Left lung (tissue), 10 donors: ENCODE data around the gene MOCOS. TPM values are rescaled to one million over a fixed set of nuclear protein-coding genes. Genes with fewer than 3 reads are reported as not detected.
A peak's percentile ranks its signal among the peaks of the same experiment; 100 is the strongest.
"Not testable (repeated sequence)": the region's sequence is repeated elsewhere in the genome, so short reads cannot be mapped to it uniquely, and the experiment has no call there.

Experiments
- ATAC-seq: fragments of 200-7000 bp; cut with Tn5 transposase; one replicate; pipeline ENCODE4 v1.9.1; 2020; ENCODE audit warnings: moderate library complexity
- DNase-seq, 4 donors: peaks; one replicate each; pipeline ENCODE4 v3.0.0-alpha.2; 2013 to 2020
- H3K27ac ChIP-seq, 2 donors: fragments of 200-600 bp; sonication (generic) in 1 of 2; one replicate each; pipeline versions ENCODE4 v1.5.0 to v1.8.0; 2020 to 2021
- H3K27me3 ChIP-seq, 2 donors: fragments of 200-600 bp; sonication (generic) in 1 of 2; one replicate each; pipeline versions ENCODE4 v1.5.0 to v1.8.0; 2020 to 2021
- H3K36me3 ChIP-seq, 2 donors: fragments of 200-600 bp; sonication (generic) in 1 of 2; one replicate each; pipeline versions ENCODE4 v1.5.0 to v1.8.0; 2020 to 2021
- H3K4me1 ChIP-seq, 2 donors: fragments of 200-600 bp; one replicate each; pipeline ENCODE4 v1.8.0; 2021
- H3K4me3 ChIP-seq, 2 donors: fragments of 200-600 bp; sonication (generic) in 1 of 2; one replicate each; pipeline versions ENCODE4 v1.5.0 to v1.8.0; 2020 to 2021; ENCODE audit warnings: mild to moderate bottlenecking in 1 of 2
- H3K9me3 ChIP-seq, 2 donors: fragments of 200-600 bp; sonication (generic) in 1 of 2; one replicate each; pipeline versions ENCODE4 v1.5.0 to v1.8.0; 2020 to 2021
- CTCF ChIP-seq, 2 donors: fragments of 200-600 bp; sonication (generic) in 1 of 2; IDR thresholded peaks; one replicate each; pipeline versions ENCODE4 v1.5.0 to v1.8.0; 2021; ENCODE audit warnings: antibody characterized with exemption in 2 of 2
- intact Hi-C, 2 donors: fragments of 100-400 bp; cut with DNase I; formaldehyde crosslinking; loops; one replicate each; pipeline versions ENCODE4 v1.11.2 to v1.14.2; 2022
- polyA plus RNA-seq, 6 donors: library from polyadenylated mRNA; unstranded; fragments of 120-200 nt; gene quantifications; one replicate each; pipeline ENCODE4 v1.2.1, GENCODE V29; 2013; ENCODE audit not compliant: insufficient read length in 6 of 6
- total RNA-seq, 2 donors: library from RNA; stranded (reverse); fragmentation: NEBNext Ultra II Directional; extraction: Animal tissue kit (Norgen Biotek cat#: 25700); gene quantifications; one replicate each; pipeline ENCODE4 v1.2.1, GENCODE V29; 2021
- donor health status: DM: no; HTN: yes; CAD: no.
- donor health status: DM: no; HTN: no; CAD: no.

MOCOS gene
- total and polyA plus RNA-seq, 8 donors = 0.60 to 5.5 (median 1.2) TPM

GRCh38 chr18:36201765-36202164, 14.5 kb downstream of the MOCOS start:
- H3K27me3 ChIP-seq = no peaks in the 10 kb centered on the region
- intact Hi-C loops = no loop called here
- H3K36me3 ChIP-seq = no peaks in the 10 kb centered on the region
- no peak overlapping the region for H3K4me3 ChIP-seq
- no peaks in the 10 kb centered on the region for H3K4me1 ChIP-seq
- H3K27ac ChIP-seq = no peak overlapping the region
- ATAC-seq (no peak), DNase-seq (no peak)
- no peak for TF ChIP-seq CTCF (IDR thresholded peaks at IDR 0.05)
- no peaks in the 10 kb centered on the region for H3K9me3 ChIP-seq

GRCh38 chr18:36203360-36203895, 16.1 kb downstream of the MOCOS start:
- intact Hi-C loops = no loop called here
- H3K36me3 ChIP-seq = no peaks in the 10 kb centered on the region
- TF ChIP-seq CTCF (IDR thresholded peaks at IDR 0.05) = no peak
- DNase-seq (no peak), ATAC-seq (no peak)
- H3K27me3 ChIP-seq = no peaks in the 10 kb centered on the region
- no peak overlapping the region for H3K27ac ChIP-seq
- H3K9me3 ChIP-seq = no peaks in the 10 kb centered on the region
- no peaks in the 10 kb centered on the region for H3K4me1 ChIP-seq
- H3K4me3 ChIP-seq = no peak overlapping the region

GRCh38 chr18:36205166-36205565, 17.9 kb downstream of the MOCOS start:
- intact Hi-C loops = no loop called here
- DNase-seq (no peak), ATAC-seq (no peak)
- Histone ChIP-seq H3K27ac (no peak overlapping the region), H3K36me3 (no peaks in the 10 kb centered on the region), H3K27me3 (no peaks in the 10 kb centered on the region), H3K9me3 (no peaks in the 10 kb centered on the region), H3K4me1 (no peaks in the 10 kb centered on the region), H3K4me3 (no peak overlapping the region)
- TF ChIP-seq CTCF (IDR thresholded peaks at IDR 0.05) = no peak

GRCh38 chr18:36207303-36207702, 20.0 kb downstream of the MOCOS start:
- H3K27me3 ChIP-seq = no peaks in the 10 kb centered on the region
- no peak overlapping the region for H3K27ac ChIP-seq
- no peaks in the 10 kb centered on the region for H3K36me3 ChIP-seq
- no peak overlapping the region for H3K4me3 ChIP-seq
- ATAC-seq = no peak
- H3K4me1 ChIP-seq = no peaks in the 10 kb centered on the region
- H3K9me3 ChIP-seq = no peaks in the 10 kb centered on the region
- no peak for TF ChIP-seq CTCF (IDR thresholded peaks at IDR 0.05)
- intact Hi-C loops = no loop called here
- DNase-seq = no peak

GRCh38 chr18:36207969-36208368, 20.7 kb downstream of the MOCOS start:
- ATAC-seq, H3K4me1 ChIP-seq, intact Hi-C loops: not testable (repeated sequence)

GRCh38 chr18:36211612-36212065, 24.3 kb downstream of the MOCOS start:
- H3K27ac ChIP-seq = no peak overlapping the region
- intact Hi-C loops = no loop called here
- ATAC-seq (peak; percentile 23), DNase-seq (no peak)
- no peaks in the 10 kb centered on the region for H3K4me1 ChIP-seq
- no peaks in the 10 kb centered on the region for H3K27me3 ChIP-seq
- H3K9me3 ChIP-seq = no peaks in the 10 kb centered on the region
- no peak overlapping the region for H3K4me3 ChIP-seq
- peaks cover 0 to 6% of the 10 kb centered on the region in 2 donors for H3K36me3 ChIP-seq
- no peak for TF ChIP-seq CTCF (IDR thresholded peaks at IDR 0.05)

More at GRCh38 chr18:36207969-36208368, 20.7 kb downstream of the MOCOS start:
- not testable (repeated sequence) for H3K27ac ChIP-seq, H3K9me3 ChIP-seq, DNase-seq, H3K4me3 ChIP-seq, H3K27me3 ChIP-seq, H3K36me3 ChIP-seq
